Liver (tissue), 3 donors: ENCODE measurements around the gene COPS8.

Source experiments
- ATF3 ChIP-seq: IDR thresholded peaks from 2 replicates; pipeline ENCODE4 v1.6.1; 2016; ENCODE audit warnings: antibody characterized with exemption
- CTCF ChIP-seq: fragments of 150-350 bp; IDR thresholded peaks from 2 replicates; pipeline ENCODE4 v1.5.1; 2017; ENCODE audit warnings: improper control_type of control experiment, low read depth, low read length; ENCODE audit not compliant: missing input control
- GABPA ChIP-seq, 2 donors: IDR thresholded peaks in 1 of 2; conservative IDR thresholded peaks in 1 of 2; 2 replicates each; pipeline ENCODE4 v1.6.1; 2016; ENCODE audit warnings: antibody characterized with exemption in 2 of 2, mild to moderate bottlenecking in 1 of 2, moderate library complexity in 1 of 2
- HNF4A ChIP-seq, 2 donors: conservative IDR thresholded peaks; 2 replicates each; pipeline ENCODE4 v1.6.1; 2016; ENCODE audit warnings: antibody characterized with exemption in 2 of 2, mild to moderate bottlenecking in 2 of 2
- JUND ChIP-seq, 2 donors: IDR thresholded peaks; 2 replicates each; pipeline ENCODE4 v1.6.1; 2016; ENCODE audit warnings: antibody characterized with exemption in 2 of 2
- MAX ChIP-seq: IDR thresholded peaks from 2 replicates; pipeline ENCODE4 v1.6.1; 2016; ENCODE audit warnings: antibody characterized with exemption
- NR2F2 ChIP-seq: IDR thresholded peaks from 2 replicates; pipeline ENCODE4 v1.6.1; 2016; ENCODE audit warnings: antibody characterized with exemption
- RAD21 ChIP-seq, 2 donors: IDR thresholded peaks; 2 replicates each; pipeline ENCODE4 v1.6.1; 2016; ENCODE audit warnings: antibody characterized with exemption in 2 of 2, mild to moderate bottlenecking in 2 of 2
- REST ChIP-seq: IDR thresholded peaks from 2 replicates; pipeline ENCODE4 v1.6.1; 2016; ENCODE audit warnings: antibody characterized with exemption, mild to moderate bottlenecking
- RXRA ChIP-seq, 2 donors: IDR thresholded peaks; 2 replicates each; pipeline ENCODE4 v1.6.1; 2017 to 2018; ENCODE audit warnings: antibody characterized with exemption in 2 of 2, mild to moderate bottlenecking in 1 of 2
- YY1 ChIP-seq: IDR thresholded peaks from 2 replicates; pipeline ENCODE4 v1.6.1; 2016; ENCODE audit warnings: antibody characterized with exemption, mild to moderate bottlenecking
- donor health status: healthy.
- donor health status: healthy.

DNA sequence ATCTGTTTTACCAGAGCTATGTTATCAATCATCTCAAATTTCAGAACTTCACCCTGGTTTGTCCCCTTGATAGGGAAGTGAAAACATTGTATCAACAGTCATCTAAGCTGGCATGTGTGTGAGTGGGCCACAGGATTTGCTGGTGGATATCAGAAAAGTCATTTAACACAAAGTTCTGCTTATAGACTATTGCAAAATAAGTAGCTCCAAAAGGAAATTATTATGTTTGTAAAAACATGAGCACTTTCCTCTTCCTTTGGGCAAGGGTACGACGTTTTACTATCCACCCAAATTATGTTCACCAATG, 20.7 kb upstream of the COPS8 start:
- TF ChIP-seq CTCF (no peak), JUND (IDR thresholded peaks at IDR 0.05) (no peak), YY1 (no peak), RXRA (IDR thresholded peaks at IDR 0.05) (no peak), NR2F2 (no peak), GABPA (IDR thresholded peaks at IDR 0.05 in 1 of 2, conservative IDR thresholded peaks at IDR 0.05 in 1 of 2) (no peak), ATF3 (no peak), RAD21 (IDR thresholded peaks at IDR 0.05) (no peak), REST (no peak), HNF4A (conservative IDR thresholded peaks at IDR 0.05) (no peak), MAX (no peak)
